HepG2 (cell line): Measurements from ENCODE around the gene TAS1R1. TPM values are rescaled to one million over a fixed set of nuclear protein-coding genes. Genes with fewer than 3 reads are reported as not detected.

Source experiments
- ATAC-seq: fragments of 200-7000 bp; cut with Tn5 transposase; 3 replicates; pipeline ENCODE4 v1.9.1; 2020; ENCODE audit warnings: mild to moderate bottlenecking, moderate library complexity
- BruUV-seq: library from RNA; stranded (reverse); fragments of 400-500 nt; replicated peaks from 2 replicates; lab custom pipeline; 2021; lab: Mats Ljungman, UMichigan
- CTCF ChIA-PET: fragments of 300-600 bp; formaldehyde crosslinking; extraction: SDS; loops from one replicate; lab custom pipeline; 2021; ENCODE audit warnings: low total read pairs, inconsistent platforms, low intra/inter-chr PET ratio; lab: Yijun Ruan, JAX
- POLR2A ChIA-PET: fragments of 350-600 bp; sonication (Branson Sonifier 250); formaldehyde crosslinking; loops from one replicate; lab custom pipeline; 2020; ENCODE audit warnings: antibody characterized with exemption, inconsistent platforms; lab: Yijun Ruan, JAX
- DNase-seq: peaks from one replicate; pipeline ENCODE4 v3.0.0-alpha.2; 2015; ENCODE audit warnings: low spot score
- FAIRE-seq: peaks from 3 replicates; lab custom pipeline; 2011; peaks lifted over from hg19 to GRCh38; lab: Jason Lieb, UNC
- H2AFZ ChIP-seq: one replicate; pipeline ENCODE4 v1.6.1; 2011; ENCODE audit warnings: low read length, inconsistent platforms
- H3K27ac ChIP-seq: fragments of 300-600 bp; 3 replicates; pipeline ENCODE4 v1.8.0; 2011; ENCODE audit warnings: mixed run types, mild to moderate bottlenecking, mixed read lengths, low read length, inconsistent platforms; ENCODE audit not compliant: insufficient read depth; ENCODE audit errors: extremely low read length
- H3K27me3 ChIP-seq, 2 experiments: fragments of 200-600 bp in 1 of 2; 2 replicates in 1 of 2; 3 replicates in 1 of 2; pipeline versions ENCODE4 v1.6.0 to v1.8.0; 2011; ENCODE audit warnings: low read length in 2 of 2, mild to moderate bottlenecking in 2 of 2, moderate library complexity in 2 of 2, inconsistent platforms in 1 of 2; ENCODE audit not compliant: insufficient read depth in 2 of 2, control insufficient read depth in 1 of 2
- H3K36me3 ChIP-seq, 2 experiments: fragments of 200-600 bp in 1 of 2; replicated peaks in 1 of 2; 2 replicates in 1 of 2; 3 replicates in 1 of 2; pipeline versions ENCODE4 v1.5.1 to v1.8.0; 2011; ENCODE audit warnings: low read length in 2 of 2, inconsistent platforms in 1 of 2; ENCODE audit not compliant: insufficient read depth in 2 of 2, control insufficient read depth in 1 of 2
- H3K4me1 ChIP-seq: 2 replicates; pipeline ENCODE4 v1.5.1; 2012; ENCODE audit warnings: low read length, inconsistent platforms; ENCODE audit not compliant: insufficient read depth
- H3K4me2 ChIP-seq: 2 replicates; pipeline ENCODE4 v1.6.0; 2011; ENCODE audit warnings: low read depth, low read length, inconsistent platforms
- H3K4me3 ChIP-seq, 3 experiments: fragments of 200-600 bp in 1 of 3; sonication (generic), shearing (Covaris generic) in 1 of 3; replicated peaks in 1 of 3; 2 replicates each; pipeline ENCODE4 v1.5.1; 2011 to 2016; ENCODE audit warnings: low read length in 3 of 3, inconsistent platforms in 2 of 3, low read depth in 2 of 3, mild to moderate bottlenecking in 2 of 3, control low read depth in 1 of 3, mixed read lengths in 1 of 3; ENCODE audit not compliant: insufficient read depth in 1 of 3
- H3K79me2 ChIP-seq: one replicate; pipeline ENCODE4 v1.6.1; 2011; ENCODE audit warnings: low read length, inconsistent platforms; ENCODE audit not compliant: insufficient read depth
- H3K9ac ChIP-seq: 2 replicates; pipeline ENCODE4 v1.6.0; 2011; ENCODE audit warnings: mild to moderate bottlenecking, low read depth, low read length, inconsistent platforms; ENCODE audit not compliant: insufficient read depth
- H3K9me3 ChIP-seq: 2 replicates; pipeline ENCODE4 v1.5.1; 2012; ENCODE audit warnings: mild to moderate bottlenecking, low read length
- H4K20me1 ChIP-seq: 2 replicates; pipeline ENCODE4 v1.6.0; 2011; ENCODE audit warnings: inconsistent platforms, mild to moderate bottlenecking, low read length, moderate library complexity; ENCODE audit not compliant: insufficient read depth
- ELF1 ChIP-seq: sonication (generic); formaldehyde crosslinking; IDR thresholded peaks from 2 replicates; pipeline ENCODE4 v1.4.0; 2020; ENCODE audit warnings: missing genetic modification reagents
- FOXC1 ChIP-seq: sonication (generic); formaldehyde crosslinking; IDR thresholded peaks from 2 replicates; pipeline ENCODE4 v1.8.0; 2022; ENCODE audit warnings: mild to moderate bottlenecking, missing genetic modification reagents, borderline replicate concordance
- NFE2L1 ChIP-seq: sonication (generic); formaldehyde crosslinking; IDR thresholded peaks from 2 replicates; pipeline ENCODE4 v1.4.0; 2020; ENCODE audit warnings: missing genetic modification reagents, mild to moderate bottlenecking, borderline replicate concordance
- NPAS2 ChIP-seq: sonication (generic); formaldehyde crosslinking; IDR thresholded peaks from 2 replicates; pipeline ENCODE4 v1.8.0; 2022; ENCODE audit warnings: mild to moderate bottlenecking, missing genetic modification reagents, borderline replicate concordance
- RBAK ChIP-seq: sonication (generic); formaldehyde crosslinking; IDR thresholded peaks from 2 replicates; pipeline ENCODE4 v1.5.1; 2020; ENCODE audit warnings: mild to moderate bottlenecking, missing genetic modification reagents
- SMARCE1 ChIP-seq: fragments of 450-650 bp; IDR thresholded peaks from 2 replicates; pipeline ENCODE4 v1.6.1; 2017; ENCODE audit warnings: borderline replicate concordance
- SP2 ChIP-seq: sonication (generic); formaldehyde crosslinking; IDR thresholded peaks from 2 replicates; pipeline ENCODE4 v1.5.1; 2020; ENCODE audit warnings: mild to moderate bottlenecking, missing genetic modification reagents
- SRSF1 ChIP-seq: fragments of 200-400 bp; formaldehyde crosslinking; optimal IDR thresholded peaks from 2 replicates; pipeline ENCODE3; 2017; ENCODE audit warnings: mild to moderate bottlenecking, low read depth, low read length, moderate library complexity
- TOE1 ChIP-seq: sonication (generic); formaldehyde crosslinking; IDR thresholded peaks from 2 replicates; pipeline ENCODE4 v1.4.0; 2020; ENCODE audit warnings: mild to moderate bottlenecking, missing genetic modification reagents
- ZNF317 ChIP-seq: sonication (generic); formaldehyde crosslinking; IDR thresholded peaks from 2 replicates; pipeline ENCODE4 v1.5.0; 2020; ENCODE audit warnings: mild to moderate bottlenecking, missing genetic modification reagents
- ZNF629 ChIP-seq: sonication (generic); formaldehyde crosslinking; conservative IDR thresholded peaks from 2 replicates; pipeline ENCODE4 v1.5.0; 2020; ENCODE audit warnings: missing genetic modification reagents
- ZNF781 ChIP-seq: sonication (generic); formaldehyde crosslinking; IDR thresholded peaks from 2 replicates; pipeline ENCODE4 v1.5.1; 2020; ENCODE audit warnings: borderline replicate concordance, mild to moderate bottlenecking, missing genetic modification reagents; ENCODE audit errors: not compliant biosample characterization
- WGBS: methylation state at CpG from one replicate; pipeline ENCODE4 v1.1.6; 2017; ENCODE audit warnings: low lambda C conversion rate; 5-methylcytosine and 5-hydroxymethylcytosine counted together
- in situ Hi-C: cut with HindIII; loops from 2 replicates; pipeline ENCODE4 v1.10.0; 2017; ENCODE audit warnings: low pct_unique_long_range_greater_than_20kb; ENCODE audit not compliant: extremely low pct_ligation_motif_present
- intact Hi-C: fragments of 100-400 bp; cut with micrococcal nuclease; formaldehyde crosslinking; loops from one replicate; pipeline ENCODE4 v1.10.0; 2022; ENCODE audit not compliant: unreplicated experiment
- polyA plus RNA-seq, 8 experiments: library from polyadenylated mRNA; depleted of rRNA in 3 of 8; stranded (reverse) in 7 of 8; unstranded in 1 of 8; fragments of >200 nt; fragmentation: Illumina TruSeq in 4 of 8; extraction: Trizol in 4 of 8; gene quantifications; 2 replicates each; pipeline versions ENCODE4 v1.2.1 to v1.2.3, GENCODE V29; 2011 to 2016; ENCODE audit warnings: low read depth in 4 of 8, missing spikeins in 1 of 8, mixed read lengths in 1 of 8; ENCODE audit not compliant: insufficient read depth in 1 of 8
- total RNA-seq, 5 experiments: library from RNA; depleted of rRNA; stranded (reverse); fragments of >200 nt; fragmentation: Illumina TruSeq; extraction: Trizol; gene quantifications; 2 replicates each; pipeline ENCODE4 v1.2.3, GENCODE V29; 2016; ENCODE audit warnings: low read depth in 1 of 5

The TAS1R1 gene
- total and polyA plus RNA-seq, 2 of the 13 experiments (the other 11 are each of a cell fraction or from before 2014, with no cell fraction given): 1.4 to 1.6 TPM

GRCh38 chr1:6530504-6531160 lies 24.5 kb upstream of the TAS1R1 start:
- ChIA-PET CTCF (no interaction called here), POLR2A (no interaction called here)
- no peak overlapping the region for H3K27ac ChIP-seq
- H3K4me2 ChIP-seq: no peak overlapping the region
- no peak for DNase-seq
- H3K4me3 ChIP-seq: no peak overlapping the region
- no peaks in the 10 kb centered on the region for H3K9me3 ChIP-seq
- H4K20me1 ChIP-seq: no peaks in the 10 kb centered on the region
- no peak for ATAC-seq
- H3K27me3 ChIP-seq: no peaks in the 10 kb centered on the region
- H3K36me3 ChIP-seq: peaks cover 33 to 72% of the 10 kb centered on the region in 2 experiments
- no peaks in the 10 kb centered on the region for H3K4me1 ChIP-seq
- H2AFZ ChIP-seq: no peak overlapping the region
- intact Hi-C loops (no loop called here), in situ Hi-C loops (no loop called here)
- BruUV-seq: no TSS peak
- no peaks in the 10 kb centered on the region for H3K79me2 ChIP-seq
- 100% methylated on average over 10 of the region's 13 CpGs for WGBS
- TF ChIP-seq NPAS2 (CRISPR knock-in tag) (no peak), ZNF629 (CRISPR knock-in tag) (peak; percentile 83)
- no peak overlapping the region for H3K9ac ChIP-seq
- FAIRE-seq: no peak

DNA sequence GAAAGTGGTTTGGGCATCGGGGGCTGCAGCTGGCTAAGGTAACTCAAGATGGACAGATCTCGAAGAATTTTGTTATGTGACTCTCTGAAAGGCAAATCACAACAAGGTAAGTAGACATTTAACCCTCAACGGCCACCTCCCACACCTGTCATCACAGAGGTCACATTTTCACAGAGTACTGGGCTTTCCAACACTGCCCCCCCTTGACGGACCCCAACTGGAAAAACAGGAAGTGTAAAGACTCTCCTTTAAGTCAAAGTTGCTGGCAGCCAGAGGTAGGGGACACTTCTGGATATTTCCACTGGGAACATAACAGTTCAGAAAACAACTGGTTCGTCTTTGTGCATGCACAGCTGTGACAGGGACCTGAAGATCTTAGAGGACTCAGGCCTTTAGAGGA lies 23.1 kb upstream of the TAS1R1 start:
- TF ChIP-seq SRSF1 (no peak), ELF1 (CRISPR knock-in tag) (no peak), NFE2L1 (no peak), SP2 (CRISPR knock-in tag) (no peak), ZNF781 (no peak), FOXC1 (CRISPR knock-in tag) (no peak), RBAK (CRISPR knock-in tag) (no peak), SMARCE1 (no peak), ZNF317 (CRISPR knock-in tag) (no peak), TOE1 (CRISPR knock-in tag) (no peak)
- no peaks in the 10 kb centered on the region for H3K79me2 ChIP-seq
- FAIRE-seq (no peak), ATAC-seq (no peak), DNase-seq (no peak)
- no peak overlapping the region for H3K27ac ChIP-seq
- 96% methylated on average over 5 of the region's 5 CpGs for WGBS
- no TSS peak for BruUV-seq
- H3K9me3 ChIP-seq: no peaks in the 10 kb centered on the region
- ChIA-PET POLR2A (no interaction called here), CTCF (no interaction called here)
- in situ Hi-C loops: no loop called here
- no peak overlapping the region for H3K4me3 ChIP-seq
- intact Hi-C loops: no loop called here
- H2AFZ ChIP-seq: no peak overlapping the region
- no peaks in the 10 kb centered on the region for H3K27me3 ChIP-seq
- no peak overlapping the region for H3K4me2 ChIP-seq
- H4K20me1 ChIP-seq: no peaks in the 10 kb centered on the region
- no peaks in the 10 kb centered on the region for H3K4me1 ChIP-seq
- no peak overlapping the region for H3K9ac ChIP-seq
- H3K36me3 ChIP-seq: peaks cover 28 to 64% of the 10 kb centered on the region in 2 experiments
